ENCODE data around the gene SLC38A8. TPM values are rescaled to one million over a fixed set of nuclear protein-coding genes. Genes with fewer than 3 reads are reported as not detected.

SLC38A8 gene
- total RNA-seq, 4 donors from 2014 or later: not detected

GRCh38 chr16:83973581-83974385 lies 68.8 kb downstream of the SLC38A8 start:
- Histone ChIP-seq H3K27me3 (peaks cover 23% of the 10 kb centered on the region), H3K27ac (no peak overlapping the region), H3K4me3 (no peak overlapping the region), H3K4me1 (peaks cover 3% of the 10 kb centered on the region), H3K9me3 (no peaks in the 10 kb centered on the region), H3K36me3 (no peaks in the 10 kb centered on the region)
- TF ChIP-seq POLR2AphosphoS5 (IDR thresholded peaks at IDR 0.05) (no peak), EP300 (IDR thresholded peaks at IDR 0.05) (no peak), POLR2A (IDR thresholded peaks at IDR 0.05) (no peak)
- TF ChIP-seq, protein P1, sequence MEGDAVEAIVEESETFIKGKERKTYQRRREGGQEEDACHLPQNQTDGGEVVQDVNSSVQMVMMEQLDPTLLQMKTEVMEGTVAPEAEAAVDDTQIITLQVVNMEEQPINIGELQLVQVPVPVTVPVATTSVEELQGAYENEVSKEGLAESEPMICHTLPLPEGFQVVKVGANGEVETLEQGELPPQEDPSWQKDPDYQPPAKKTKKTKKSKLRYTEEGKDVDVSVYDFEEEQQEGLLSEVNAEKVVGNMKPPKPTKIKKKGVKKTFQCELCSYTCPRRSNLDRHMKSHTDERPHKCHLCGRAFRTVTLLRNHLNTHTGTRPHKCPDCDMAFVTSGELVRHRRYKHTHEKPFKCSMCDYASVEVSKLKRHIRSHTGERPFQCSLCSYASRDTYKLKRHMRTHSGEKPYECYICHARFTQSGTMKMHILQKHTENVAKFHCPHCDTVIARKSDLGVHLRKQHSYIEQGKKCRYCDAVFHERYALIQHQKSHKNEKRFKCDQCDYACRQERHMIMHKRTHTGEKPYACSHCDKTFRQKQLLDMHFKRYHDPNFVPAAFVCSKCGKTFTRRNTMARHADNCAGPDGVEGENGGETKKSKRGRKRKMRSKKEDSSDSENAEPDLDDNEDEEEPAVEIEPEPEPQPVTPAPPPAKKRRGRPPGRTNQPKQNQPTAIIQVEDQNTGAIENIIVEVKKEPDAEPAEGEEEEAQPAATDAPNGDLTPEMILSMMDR (IDR thresholded peaks at IDR 0.05): no peak
- DNase-seq (ENCODE audit: low spot score in 2 of 2): no peak
- 81% methylated on average over 7 of the region's 22 CpGs for WGBS

DNA sequence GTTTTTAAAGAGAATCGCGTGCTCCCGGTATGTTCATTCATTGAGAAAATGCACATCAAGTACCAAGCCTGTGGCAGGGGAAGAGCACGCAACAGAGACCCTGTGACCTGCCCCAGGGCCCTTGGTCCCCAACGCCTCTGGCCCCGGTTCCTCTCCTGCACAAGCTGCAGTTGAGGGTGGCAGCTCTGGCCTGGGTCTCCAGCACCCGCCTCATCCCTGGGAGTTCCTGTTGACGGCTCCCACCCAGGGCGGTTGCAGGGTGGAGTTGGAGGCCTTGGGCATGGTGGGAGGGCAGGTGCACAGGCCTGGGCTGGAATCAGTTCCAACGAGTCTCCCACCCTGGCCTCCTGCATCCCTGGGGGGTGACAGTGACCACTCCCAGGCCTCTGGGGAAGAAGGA lies 69.5 kb downstream of the SLC38A8 start:
- Histone ChIP-seq H3K4me3 (no peak overlapping the region), H3K9me3 (no peaks in the 10 kb centered on the region), H3K27ac (no peak overlapping the region), H3K27me3 (peaks cover 28% of the 10 kb centered on the region), H3K4me1 (peaks cover 7% of the 10 kb centered on the region), H3K36me3 (no peaks in the 10 kb centered on the region)
- TF ChIP-seq POLR2A (IDR thresholded peaks at IDR 0.05): no peak
- TF ChIP-seq, protein P1 (IDR thresholded peaks at IDR 0.05): no peak
- TF ChIP-seq POLR2AphosphoS5 (IDR thresholded peaks at IDR 0.05): no peak
- TF ChIP-seq EP300 (IDR thresholded peaks at IDR 0.05): no peak
- DNase-seq (ENCODE audit: low spot score in 2 of 2): peak in 1 of 2 donors; percentile 56
- WGBS: 63% methylated on average over 7 of the region's 10 CpGs

DNA sequence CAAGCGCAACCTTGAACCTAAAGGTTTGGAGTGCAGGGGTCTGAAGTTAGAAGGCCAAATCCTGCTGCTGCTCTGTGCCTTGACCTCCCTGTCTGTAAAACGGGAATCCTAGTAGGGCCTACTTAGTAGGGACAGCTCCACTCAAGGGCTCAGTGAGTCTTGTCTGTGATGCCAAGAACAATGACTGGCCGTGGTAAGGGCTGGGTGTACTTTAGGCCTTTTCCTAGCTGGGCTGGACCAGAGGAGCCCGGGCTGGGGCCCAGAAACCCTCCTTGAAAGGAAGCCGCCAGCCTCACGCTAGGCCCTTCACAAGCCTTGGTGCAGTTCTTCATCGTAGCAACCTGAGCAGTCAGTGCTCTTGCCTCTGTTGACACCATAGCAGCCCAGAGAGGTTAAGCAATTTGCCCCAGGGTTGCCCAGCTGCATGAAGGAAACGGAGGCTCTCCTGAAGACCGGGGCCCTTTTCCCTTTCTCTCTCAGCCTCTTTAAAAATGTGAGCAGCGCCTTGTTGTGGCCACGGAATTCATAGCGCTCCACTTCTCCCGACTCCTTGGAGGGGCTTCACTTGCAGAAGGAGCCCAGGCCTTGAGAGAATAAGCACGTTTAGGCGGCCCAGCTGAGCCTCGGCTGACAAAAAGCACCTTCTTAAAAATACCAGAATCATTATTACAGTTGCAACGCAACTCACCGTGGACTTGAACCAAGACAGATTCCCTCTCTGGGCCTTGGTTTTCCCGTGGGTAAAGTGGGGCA lies 70.2 kb downstream of the SLC38A8 start:
- DNase-seq (ENCODE audit: low spot score in 2 of 2): peak in 1 of 2 donors; percentile 37
- TF ChIP-seq, protein P1 (IDR thresholded peaks at IDR 0.05): no peak
- TF ChIP-seq EP300 (IDR thresholded peaks at IDR 0.05) (no peak), POLR2AphosphoS5 (IDR thresholded peaks at IDR 0.05) (no peak), POLR2A (IDR thresholded peaks at IDR 0.05) (no peak)
- WGBS: 80% methylated on average over 19 of the region's 19 CpGs
- Histone ChIP-seq H3K27ac (no peak overlapping the region), H3K4me3 (no peak overlapping the region), H3K27me3 (peaks cover 31% of the 10 kb centered on the region), H3K36me3 (no peaks in the 10 kb centered on the region), H3K4me1 (peaks cover 8% of the 10 kb centered on the region), H3K9me3 (no peaks in the 10 kb centered on the region)

GRCh38 chr16:83971165-83972130 lies 71.1 kb downstream of the SLC38A8 start:
- 77% methylated on average over 21 of the region's 27 CpGs for WGBS
- Histone ChIP-seq H3K4me1 (peaks cover 8% of the 10 kb centered on the region), H3K4me3 (no peak overlapping the region), H3K27ac (no peak overlapping the region), H3K9me3 (no peaks in the 10 kb centered on the region), H3K27me3 (peaks cover 31% of the 10 kb centered on the region), H3K36me3 (no peaks in the 10 kb centered on the region)
- peak in 1 of 2 donors; percentile 44 for DNase-seq (ENCODE audit: low spot score in 2 of 2)
- TF ChIP-seq POLR2AphosphoS5 (IDR thresholded peaks at IDR 0.05) (no peak), EP300 (IDR thresholded peaks at IDR 0.05) (no peak), POLR2A (IDR thresholded peaks at IDR 0.05) (no peak)
- TF ChIP-seq, protein P1 (IDR thresholded peaks at IDR 0.05): no peak

Data from suprapubic skin (tissue), 4 donors.